ENCODE results near the gene MEGF6.

The MEGF6 gene

GRCh38 chr1:3617806-3618345 lies 6.6 kb upstream of the MEGF6 start:
- TF ChIP-seq CTCF (IDR thresholded peaks at IDR 0.05; ENCODE audit: insufficient read depth, low read length) (no peak), SPI1 (IDR thresholded peaks at IDR 0.05; ENCODE audit: borderline replicate concordance, low read depth) (no peak), POLR2AphosphoS5 (IDR thresholded peaks at IDR 0.05; ENCODE audit: low read depth) (no peak), REST (IDR thresholded peaks at IDR 0.05; ENCODE audit: insufficient replicate concordance, low read depth) (no peak), GABPA (IDR thresholded peaks at IDR 0.05; ENCODE audit: low read depth) (no peak)
- H3K27me3 ChIP-seq (ENCODE audit: insufficient read depth, poor library complexity, severe bottlenecking) = no peaks in the 10 kb centered on the region
- no peak for DNase-seq (ENCODE audit: low read depth in 1 of 2, low spot score in 1 of 2)
- no peak overlapping the region for H3K4me3 ChIP-seq (replicated peaks; ENCODE audit: insufficient read depth, low read length)
- H3K27ac ChIP-seq (replicated peaks) = no peak overlapping the region

GRCh38 chr1:3616861-3617260 lies 5.6 kb upstream of the MEGF6 start:
- peaks cover 6% of the 10 kb centered on the region for H3K27me3 ChIP-seq (ENCODE audit: insufficient read depth, poor library complexity, severe bottlenecking)
- DNase-seq (ENCODE audit: low read depth in 1 of 2, low spot score in 1 of 2) = no peak
- no peak overlapping the region for H3K27ac ChIP-seq (replicated peaks)
- H3K4me3 ChIP-seq (replicated peaks; ENCODE audit: insufficient read depth, low read length) = no peak overlapping the region
- TF ChIP-seq REST (IDR thresholded peaks at IDR 0.05; ENCODE audit: insufficient replicate concordance, low read depth) (no peak), CTCF (IDR thresholded peaks at IDR 0.05; ENCODE audit: insufficient read depth, low read length) (no peak), POLR2AphosphoS5 (IDR thresholded peaks at IDR 0.05; ENCODE audit: low read depth) (no peak), SPI1 (IDR thresholded peaks at IDR 0.05; ENCODE audit: borderline replicate concordance, low read depth) (no peak), GABPA (IDR thresholded peaks at IDR 0.05; ENCODE audit: low read depth) (no peak)

- DNase-seq (ENCODE audit: low read depth in 1 of 2, low spot score in 1 of 2) = no peak
- no peak for TF ChIP-seq GABPA (IDR thresholded peaks at IDR 0.05; ENCODE audit: low read depth)
- peak; percentile 41 for TF ChIP-seq CTCF (IDR thresholded peaks at IDR 0.05; ENCODE audit: insufficient read depth, low read length)
- Histone ChIP-seq H3K4me3 (replicated peaks; ENCODE audit: insufficient read depth, low read length) (no peak overlapping the region), H3K27ac (replicated peaks) (no peak overlapping the region), H3K27me3 (ENCODE audit: insufficient read depth, poor library complexity, severe bottlenecking) (peaks cover 8% of the 10 kb centered on the region)
Measured at GRCh38 chr1:3614755-3615742, 3.7 kb upstream of the MEGF6 start.
